C4-2B (cell line): ENCODE results near the gene C11orf71.

Experiments used
- H3K27ac ChIP-seq: fragments of 450-650 bp; 2 replicates; pipeline ENCODE4 v1.5.1; 2017
- ZFX ChIP-seq: fragments of 450-650 bp; IDR thresholded peaks from 2 replicates; pipeline ENCODE4 v1.6.1; 2017
- TF ChIP-seq, protein P1 (sequence below): fragments of 450-650 bp; conservative IDR thresholded peaks from 2 replicates; pipeline ENCODE4 v1.5.1; 2017; ENCODE audit warnings: mild to moderate bottlenecking

Gene C11orf71

DNA sequence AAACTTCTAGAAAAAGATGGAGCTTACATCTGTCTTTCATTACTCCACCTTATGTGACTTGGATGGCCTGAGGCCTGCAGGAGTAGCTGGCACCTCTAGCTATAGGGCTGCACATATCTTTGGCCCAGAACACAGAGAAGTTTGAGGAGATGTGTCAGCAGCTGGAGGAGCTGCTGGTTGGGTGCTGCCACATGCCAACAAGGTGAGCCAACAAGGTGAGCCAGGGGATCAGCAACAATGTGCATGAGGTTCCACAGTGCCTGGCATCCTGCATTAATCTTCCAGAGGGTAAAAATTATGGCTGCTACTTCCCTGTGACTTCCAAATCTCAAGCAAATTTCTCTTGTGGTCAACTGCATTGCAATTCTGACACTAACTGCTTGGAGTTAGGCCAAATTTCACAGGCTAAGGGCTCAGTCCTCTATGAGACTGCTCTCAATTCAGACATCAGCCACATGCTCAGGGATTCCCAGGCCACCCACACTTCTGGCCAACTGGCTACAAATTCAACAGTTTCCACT is 16.2 kb upstream of the C11orf71 start:
- TF ChIP-seq, protein P1, sequence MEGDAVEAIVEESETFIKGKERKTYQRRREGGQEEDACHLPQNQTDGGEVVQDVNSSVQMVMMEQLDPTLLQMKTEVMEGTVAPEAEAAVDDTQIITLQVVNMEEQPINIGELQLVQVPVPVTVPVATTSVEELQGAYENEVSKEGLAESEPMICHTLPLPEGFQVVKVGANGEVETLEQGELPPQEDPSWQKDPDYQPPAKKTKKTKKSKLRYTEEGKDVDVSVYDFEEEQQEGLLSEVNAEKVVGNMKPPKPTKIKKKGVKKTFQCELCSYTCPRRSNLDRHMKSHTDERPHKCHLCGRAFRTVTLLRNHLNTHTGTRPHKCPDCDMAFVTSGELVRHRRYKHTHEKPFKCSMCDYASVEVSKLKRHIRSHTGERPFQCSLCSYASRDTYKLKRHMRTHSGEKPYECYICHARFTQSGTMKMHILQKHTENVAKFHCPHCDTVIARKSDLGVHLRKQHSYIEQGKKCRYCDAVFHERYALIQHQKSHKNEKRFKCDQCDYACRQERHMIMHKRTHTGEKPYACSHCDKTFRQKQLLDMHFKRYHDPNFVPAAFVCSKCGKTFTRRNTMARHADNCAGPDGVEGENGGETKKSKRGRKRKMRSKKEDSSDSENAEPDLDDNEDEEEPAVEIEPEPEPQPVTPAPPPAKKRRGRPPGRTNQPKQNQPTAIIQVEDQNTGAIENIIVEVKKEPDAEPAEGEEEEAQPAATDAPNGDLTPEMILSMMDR, result no peak
- no peak for TF ChIP-seq ZFX

DNA sequence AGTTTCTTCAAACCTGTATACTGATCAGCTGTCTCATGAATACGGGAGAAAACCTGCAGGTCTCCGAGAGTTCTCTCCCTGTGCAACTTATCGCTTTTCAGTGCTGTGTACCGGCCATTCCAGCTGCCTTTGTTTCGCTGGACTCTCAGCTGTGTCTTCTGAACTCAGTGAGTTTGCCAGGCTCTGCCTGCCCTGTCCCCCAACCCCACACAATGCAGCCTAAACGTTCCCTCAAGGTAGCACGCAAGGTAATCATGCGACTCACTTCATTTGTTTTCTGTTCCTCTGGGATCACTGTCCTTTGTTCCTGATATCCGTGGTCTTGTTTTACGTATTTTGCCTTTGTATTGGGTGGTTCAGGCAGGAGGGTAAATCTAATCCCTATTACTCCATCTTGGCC is 13.6 kb upstream of the C11orf71 start:
- TF ChIP-seq, protein P1, result no peak
- TF ChIP-seq ZFX, result no peak
- H3K27ac ChIP-seq, result no peak overlapping the region

More for the DNA sequence above, 16.2 kb upstream of the C11orf71 start:
- H3K27ac ChIP-seq, result no peak overlapping the region

DNA sequence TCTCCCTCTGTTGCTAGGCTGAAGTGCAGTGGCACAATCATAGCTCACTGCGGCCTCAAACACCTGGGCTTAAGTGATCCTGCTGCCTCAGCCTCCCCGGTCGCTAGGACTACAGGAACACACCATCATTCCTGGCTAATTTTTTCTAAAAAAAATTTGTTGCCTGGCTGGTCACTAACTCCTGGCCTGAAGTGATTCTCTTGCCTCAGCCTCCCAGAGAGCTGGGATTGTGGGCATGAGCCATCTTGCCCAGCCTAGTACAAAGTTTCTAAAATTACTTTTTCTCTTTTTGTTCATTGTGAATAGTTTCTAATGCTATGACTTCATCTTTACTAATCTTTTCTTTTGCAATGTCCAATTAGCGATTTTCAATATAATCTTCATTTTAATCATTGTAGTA is 12.6 kb upstream of the C11orf71 start:
- TF ChIP-seq ZFX, result no peak
- TF ChIP-seq, protein P1, result no peak
- H3K27ac ChIP-seq, result no peak overlapping the region

DNA sequence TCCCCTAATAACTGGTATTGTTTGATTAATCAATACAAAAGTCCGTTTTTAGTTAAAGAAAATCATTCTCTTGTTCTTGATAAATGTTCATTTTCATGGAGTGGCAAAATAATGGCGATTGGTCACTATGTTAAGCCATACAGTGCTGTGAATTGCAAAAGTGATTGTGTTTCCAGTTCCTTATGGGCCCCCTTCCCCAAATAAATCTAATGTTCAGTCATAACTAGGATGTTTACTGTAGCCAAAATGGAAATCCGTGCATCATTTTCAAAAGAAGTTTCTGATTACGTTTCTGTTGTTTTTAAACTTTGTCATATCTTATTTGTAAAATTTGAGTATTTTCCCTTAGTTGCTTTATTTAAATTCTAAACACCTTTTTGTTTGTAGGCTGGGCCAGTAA is 1.0 kb upstream of the C11orf71 start:
- no peak overlapping the region for H3K27ac ChIP-seq
- no peak for TF ChIP-seq ZFX
- TF ChIP-seq, protein P1, result no peak

DNA sequence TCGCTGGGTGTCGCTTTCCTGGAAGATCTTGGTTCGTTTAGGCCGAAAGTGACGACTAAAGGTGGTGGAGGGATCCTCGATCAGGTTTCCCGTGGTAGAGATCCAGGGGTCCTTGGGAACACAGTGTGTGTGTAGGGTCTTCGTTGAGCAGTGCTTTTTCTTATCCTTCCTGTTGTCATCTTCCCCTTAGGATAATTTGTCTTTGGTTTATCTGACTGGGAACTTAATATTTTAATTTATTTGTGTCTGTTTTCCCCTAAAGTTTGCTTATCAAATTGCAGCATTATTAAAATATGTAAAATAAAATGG is 558 bp upstream of the C11orf71 start:
- H3K27ac ChIP-seq, result peak overlapping the region; percentile 96
- TF ChIP-seq ZFX, result no peak
- TF ChIP-seq, protein P1, result no peak

DNA sequence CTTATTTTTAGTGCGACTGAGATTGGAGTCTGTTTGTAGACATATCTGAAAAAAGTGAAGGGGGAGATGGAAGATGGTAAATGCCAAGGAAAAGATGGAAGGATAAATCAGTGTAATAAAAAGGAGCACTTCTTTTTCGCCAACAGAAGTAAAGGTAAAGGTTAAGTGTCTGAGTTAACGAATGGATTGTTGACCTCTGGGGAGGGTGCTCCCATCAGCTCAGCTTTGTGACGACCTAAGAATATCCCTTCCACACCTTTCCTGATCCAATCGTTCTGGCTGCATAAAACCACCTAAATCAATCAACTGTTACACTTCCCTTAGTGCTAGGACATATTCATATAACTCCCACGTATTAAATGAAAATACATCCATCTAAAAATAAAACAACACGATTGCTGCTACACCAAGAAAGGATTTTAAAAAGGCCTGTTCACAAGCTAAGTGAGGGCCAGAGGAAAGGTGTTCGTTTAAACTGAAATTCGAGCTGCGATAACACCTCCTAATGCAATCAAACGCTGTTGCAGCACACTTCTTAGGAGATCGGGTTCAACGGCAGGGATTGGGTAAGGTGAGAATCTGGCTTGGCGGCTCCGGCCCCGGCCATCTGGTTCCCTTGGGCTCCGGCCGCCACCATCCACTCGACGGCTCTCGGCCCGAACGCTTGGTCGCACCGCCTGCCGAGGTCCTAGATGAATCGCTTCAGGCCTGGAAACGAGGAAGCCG is 658 bp downstream of the C11orf71 start:
- TF ChIP-seq, protein P1, result no peak
- TF ChIP-seq ZFX, result no peak
- peak overlapping the region; percentile 96 for H3K27ac ChIP-seq

DNA sequence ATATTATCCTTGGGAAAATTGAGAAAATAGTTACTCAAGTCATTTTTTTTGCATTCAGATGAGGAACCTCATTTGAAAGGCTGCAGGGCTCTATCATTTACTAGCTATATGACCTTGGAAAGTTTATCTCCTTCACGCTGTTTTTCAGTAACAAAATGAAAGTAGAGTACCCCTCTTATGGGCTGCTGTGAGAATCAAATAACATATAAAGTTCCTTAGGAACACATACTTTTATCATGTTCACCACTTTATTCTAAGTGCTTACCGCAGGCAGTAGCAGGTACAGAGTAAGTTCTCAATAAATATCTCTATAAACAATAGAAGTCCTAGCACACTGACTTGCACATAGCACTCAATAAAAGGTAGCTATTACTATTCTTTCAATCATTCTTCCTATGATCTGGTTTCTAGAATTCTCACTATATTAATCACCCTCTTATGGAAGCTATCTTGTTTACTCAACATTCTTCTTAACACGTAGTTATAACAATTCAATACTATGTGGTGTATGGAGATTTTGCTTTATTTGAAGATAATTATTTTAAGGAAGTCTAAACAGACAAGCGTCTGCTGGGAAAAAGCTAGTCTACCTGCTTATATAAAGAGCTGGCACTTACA is 1.9 kb downstream of the C11orf71 start:
- TF ChIP-seq, protein P1, result no peak
- no peak for TF ChIP-seq ZFX
- no peak overlapping the region for H3K27ac ChIP-seq
